DND-41 (cell line): ENCODE data around the gene PTPN3.

Experiments used
- ATAC-seq: fragments of 200-7000 bp; cut with Tn5 transposase; 3 replicates; pipeline ENCODE4 v1.9.1; 2021; ENCODE audit warnings: low read depth; ENCODE audit not compliant: insufficient read depth
- DNase-seq: peaks from one replicate; pipeline ENCODE4 v3.0.0-alpha.2; 2020
- H2AFZ ChIP-seq: 2 replicates; pipeline ENCODE4 v1.6.0; 2012; ENCODE audit warnings: low read depth, low read length
- H3K27ac ChIP-seq: 2 replicates; pipeline ENCODE4 v1.5.1; 2012; ENCODE audit warnings: low read length, inconsistent platforms
- H3K27me3 ChIP-seq: fragments of 200-600 bp; sonication (generic); 2 replicates; pipeline ENCODE4 v1.6.0; 2012; ENCODE audit warnings: low read length, mild to moderate bottlenecking, inconsistent platforms; ENCODE audit not compliant: insufficient read depth, poor library complexity
- H3K36me3 ChIP-seq: 2 replicates; pipeline ENCODE4 v1.5.1; 2012; ENCODE audit warnings: low read length, inconsistent platforms; ENCODE audit not compliant: insufficient read depth
- H3K4me1 ChIP-seq: 2 replicates; pipeline ENCODE4 v1.5.1; 2012; ENCODE audit warnings: mild to moderate bottlenecking, low read length; ENCODE audit not compliant: insufficient read depth
- H3K4me2 ChIP-seq: 2 replicates; pipeline ENCODE4 v1.6.0; 2012; ENCODE audit warnings: mild to moderate bottlenecking, moderate library complexity, low read length, inconsistent platforms; ENCODE audit not compliant: insufficient read depth
- H3K4me3 ChIP-seq, 2 experiments: fragments of 200-600 bp in 1 of 2; shearing (Covaris generic) in 1 of 2; 2 replicates each; pipeline ENCODE4 v1.5.1; 2012 to 2016; ENCODE audit warnings: inconsistent platforms in 2 of 2, low read length in 2 of 2, mild to moderate bottlenecking in 2 of 2, low read depth in 1 of 2, moderate library complexity in 1 of 2
- H3K79me2 ChIP-seq: 2 replicates; pipeline ENCODE4 v1.6.0; 2012; ENCODE audit warnings: low read length, inconsistent platforms; ENCODE audit not compliant: insufficient read depth
- H3K9ac ChIP-seq: 2 replicates; pipeline ENCODE4 v1.6.0; 2012; ENCODE audit warnings: low read depth, mild to moderate bottlenecking, inconsistent platforms, low read length, moderate library complexity
- H3K9me3 ChIP-seq: 2 replicates; pipeline ENCODE4 v1.5.1; 2012; ENCODE audit warnings: low read length, moderate library complexity, mild to moderate bottlenecking, inconsistent platforms; ENCODE audit not compliant: insufficient read depth, severe bottlenecking
- H4K20me1 ChIP-seq: 2 replicates; pipeline ENCODE4 v1.6.0; 2012; ENCODE audit warnings: low read length; ENCODE audit not compliant: insufficient read depth
- EZH2 ChIP-seq: IDR thresholded peaks from 3 replicates; pipeline ENCODE4 v1.6.1; 2012; ENCODE audit warnings: borderline replicate concordance, low read depth, mild to moderate bottlenecking, moderate library complexity, low read length, inconsistent platforms; ENCODE audit not compliant: severe bottlenecking
- TF ChIP-seq, protein P1 (sequence below): IDR thresholded peaks from 2 replicates; pipeline ENCODE4 v1.5.1; 2012; ENCODE audit warnings: borderline replicate concordance, low read length, moderate library complexity, mild to moderate bottlenecking; ENCODE audit not compliant: poor library complexity, severe bottlenecking; ENCODE audit errors: extremely low read depth

PTPN3 gene

DNA sequence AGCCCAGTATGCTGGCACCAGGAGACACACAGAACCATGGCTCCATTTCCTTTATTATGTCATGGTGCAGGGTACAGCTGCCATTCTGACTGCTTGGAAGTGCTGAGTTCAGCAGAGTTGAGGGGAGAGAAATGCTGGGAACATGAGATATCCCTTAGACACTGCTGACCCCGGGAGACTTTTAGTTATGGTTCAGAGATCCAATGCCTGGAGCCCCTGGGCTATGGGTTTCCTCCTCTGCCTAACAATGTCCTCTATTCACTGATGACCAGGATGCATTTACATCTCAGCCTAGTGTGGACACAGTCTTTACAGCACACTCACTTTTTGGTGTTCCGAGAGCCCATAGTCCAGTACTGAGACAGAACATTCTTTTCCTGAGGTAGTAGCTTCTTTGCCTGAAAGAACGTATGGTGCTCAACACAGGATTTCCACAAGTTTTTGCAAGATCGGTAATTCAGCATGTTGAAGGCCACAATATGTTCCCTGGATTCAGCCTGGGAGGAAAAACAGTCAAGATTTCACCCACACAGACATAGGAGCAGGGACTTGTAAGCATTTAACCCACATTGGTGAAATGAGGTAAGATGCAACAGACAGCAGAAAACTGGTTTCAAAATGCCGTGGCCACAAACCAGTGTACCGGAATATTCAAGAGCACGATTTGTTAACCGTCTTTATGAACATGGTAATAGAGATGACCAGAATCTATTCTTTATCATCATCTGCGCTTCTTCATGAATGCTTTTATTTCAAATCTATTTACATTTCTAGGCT is 71.3 kb downstream of the PTPN3 start:
- H3K9ac ChIP-seq = no peak overlapping the region
- peaks cover 5% of the 10 kb centered on the region; the same call in 1 of the 2 replicates for H3K4me1 ChIP-seq
- no peaks in the 10 kb centered on the region for H4K20me1 ChIP-seq
- H3K4me2 ChIP-seq = no peak overlapping the region
- no peaks in the 10 kb centered on the region for H3K9me3 ChIP-seq
- no peaks in the 10 kb centered on the region for H3K79me2 ChIP-seq
- no peak overlapping the region for H3K4me3 ChIP-seq
- no peak for DNase-seq
- peak; percentile 31; the same call in 1 of the 3 replicates for ATAC-seq
- H2AFZ ChIP-seq = 0 out of 2 replicates have a peak overlapping the region, but pooled peaks have one; percentile 3
- H3K27me3 ChIP-seq = no peaks in the 10 kb centered on the region
- H3K27ac ChIP-seq = no peak overlapping the region
- TF ChIP-seq, protein P1, sequence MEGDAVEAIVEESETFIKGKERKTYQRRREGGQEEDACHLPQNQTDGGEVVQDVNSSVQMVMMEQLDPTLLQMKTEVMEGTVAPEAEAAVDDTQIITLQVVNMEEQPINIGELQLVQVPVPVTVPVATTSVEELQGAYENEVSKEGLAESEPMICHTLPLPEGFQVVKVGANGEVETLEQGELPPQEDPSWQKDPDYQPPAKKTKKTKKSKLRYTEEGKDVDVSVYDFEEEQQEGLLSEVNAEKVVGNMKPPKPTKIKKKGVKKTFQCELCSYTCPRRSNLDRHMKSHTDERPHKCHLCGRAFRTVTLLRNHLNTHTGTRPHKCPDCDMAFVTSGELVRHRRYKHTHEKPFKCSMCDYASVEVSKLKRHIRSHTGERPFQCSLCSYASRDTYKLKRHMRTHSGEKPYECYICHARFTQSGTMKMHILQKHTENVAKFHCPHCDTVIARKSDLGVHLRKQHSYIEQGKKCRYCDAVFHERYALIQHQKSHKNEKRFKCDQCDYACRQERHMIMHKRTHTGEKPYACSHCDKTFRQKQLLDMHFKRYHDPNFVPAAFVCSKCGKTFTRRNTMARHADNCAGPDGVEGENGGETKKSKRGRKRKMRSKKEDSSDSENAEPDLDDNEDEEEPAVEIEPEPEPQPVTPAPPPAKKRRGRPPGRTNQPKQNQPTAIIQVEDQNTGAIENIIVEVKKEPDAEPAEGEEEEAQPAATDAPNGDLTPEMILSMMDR = no peak
- TF ChIP-seq EZH2 = no peak
- H3K36me3 ChIP-seq = no peaks in the 10 kb centered on the region

DNA sequence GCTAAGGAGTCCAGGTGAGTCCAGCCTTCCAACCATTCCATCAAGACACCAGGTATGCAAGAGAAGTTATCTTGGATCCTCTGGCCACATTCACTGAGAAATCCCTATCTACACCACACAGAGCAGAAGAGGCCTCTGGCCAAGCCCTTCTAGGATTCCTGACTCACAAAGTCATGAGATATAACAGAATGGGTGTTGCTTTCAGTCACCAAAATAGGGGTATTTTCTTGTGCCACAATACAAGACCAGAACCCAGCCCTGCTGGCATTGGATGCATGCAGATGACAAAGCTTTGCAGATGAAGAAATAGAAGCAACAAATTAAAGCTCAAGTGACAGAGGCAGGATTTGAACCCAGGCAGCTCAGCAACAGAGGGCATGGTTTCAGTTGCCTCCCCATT is 73.5 kb downstream of the PTPN3 start:
- peaks cover 27% of the 10 kb centered on the region for H3K4me1 ChIP-seq
- H3K27ac ChIP-seq = no peak overlapping the region
- H3K27me3 ChIP-seq = no peaks in the 10 kb centered on the region
- H3K79me2 ChIP-seq = no peaks in the 10 kb centered on the region
- no peak overlapping the region for H3K4me3 ChIP-seq
- no peak overlapping the region for H2AFZ ChIP-seq
- DNase-seq = no peak
- no peak overlapping the region for H3K9ac ChIP-seq
- H4K20me1 ChIP-seq = no peaks in the 10 kb centered on the region
- TF ChIP-seq, protein P1 = no peak
- no peak for TF ChIP-seq EZH2
- H3K4me2 ChIP-seq = no peak overlapping the region
- no peaks in the 10 kb centered on the region for H3K36me3 ChIP-seq
- no peaks in the 10 kb centered on the region for H3K9me3 ChIP-seq
- ATAC-seq = no peak

DNA sequence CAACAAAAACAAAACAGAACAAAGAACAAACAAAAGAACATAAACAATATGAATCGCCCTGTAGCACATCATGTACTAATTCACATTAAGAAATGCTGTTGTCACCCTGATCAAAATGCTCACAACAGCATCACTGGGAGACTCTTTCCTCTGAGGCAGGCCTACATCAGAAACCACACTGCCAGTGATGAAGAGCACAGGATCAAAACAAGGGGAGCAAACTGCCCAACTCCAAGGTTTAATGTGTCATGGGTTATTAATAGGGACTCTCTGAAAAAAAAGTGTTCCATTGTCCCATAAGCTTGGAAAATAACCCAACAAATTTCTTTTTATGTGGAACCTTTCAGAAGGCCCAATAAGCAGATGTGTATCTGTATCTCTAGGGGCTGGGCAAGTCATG is 74.2 kb downstream of the PTPN3 start:
- no peak overlapping the region for H2AFZ ChIP-seq
- ATAC-seq = no peak
- no peaks in the 10 kb centered on the region for H3K9me3 ChIP-seq
- peaks cover 34% of the 10 kb centered on the region for H3K4me1 ChIP-seq
- no peak for DNase-seq
- no peak overlapping the region for H3K4me2 ChIP-seq
- H3K27me3 ChIP-seq = no peaks in the 10 kb centered on the region
- H3K9ac ChIP-seq = no peak overlapping the region
- TF ChIP-seq EZH2 = no peak
- TF ChIP-seq, protein P1 = no peak
- H3K36me3 ChIP-seq = no peaks in the 10 kb centered on the region
- no peaks in the 10 kb centered on the region for H4K20me1 ChIP-seq
- H3K4me3 ChIP-seq = no peak overlapping the region
- no peak overlapping the region for H3K27ac ChIP-seq
- H3K79me2 ChIP-seq = no peaks in the 10 kb centered on the region
